ENCODE results near the gene CHST6.
A peak's percentile ranks its signal among the peaks of the same experiment; 100 is the strongest.
"Not testable (repeated sequence)": the region's sequence is repeated elsewhere in the genome, so short reads cannot be mapped to it uniquely, and the experiment has no call there.

CHST6 gene

GRCh38 chr16:75472908-75473877 is 22.0 kb downstream of the CHST6 start:
- DNase-seq = no peak

DNA sequence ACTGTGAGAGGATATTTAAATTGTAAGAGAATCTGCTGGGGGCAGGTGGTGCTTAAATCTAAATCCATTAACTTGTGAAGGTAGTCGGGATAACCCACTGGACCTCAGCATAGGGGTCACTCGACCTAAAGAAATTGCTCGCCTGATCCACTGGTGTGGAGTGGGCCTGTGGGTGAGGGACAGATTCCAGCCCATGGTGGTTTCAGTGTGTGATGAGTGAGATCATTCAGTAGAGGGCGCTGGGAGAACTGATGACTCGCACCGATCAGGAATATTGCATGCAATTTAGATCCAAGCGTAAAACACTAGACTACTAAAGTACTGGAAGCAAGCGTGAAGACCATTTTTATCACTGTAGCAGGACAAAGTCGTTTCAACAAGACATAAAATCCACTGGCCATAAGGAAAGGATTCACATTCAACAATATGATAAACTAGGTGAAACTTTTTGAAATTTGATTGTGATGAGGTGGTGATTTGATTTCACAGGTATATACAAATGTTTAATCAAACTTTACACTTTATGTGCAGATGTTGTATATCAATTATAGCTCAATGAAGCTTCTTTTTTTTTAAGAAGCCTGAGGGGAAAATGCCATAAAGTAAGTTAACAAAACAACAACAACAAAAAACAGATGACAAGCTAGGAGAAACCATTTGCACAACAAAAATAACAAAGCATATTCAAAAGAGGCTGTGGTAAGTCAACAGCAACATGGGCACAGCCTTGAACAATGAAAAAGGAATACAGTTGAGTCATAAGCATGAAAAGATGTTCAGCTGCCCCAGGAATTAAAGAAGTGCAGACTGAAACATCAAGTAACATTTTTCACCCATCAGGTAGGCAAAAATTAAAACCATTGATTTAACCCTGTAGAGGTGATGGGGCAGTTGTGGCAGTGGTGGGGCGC is 23.3 kb downstream of the CHST6 start:
- DNase-seq = peak; percentile 65

GRCh38 chr16:75466760-75467159 is 28.5 kb downstream of the CHST6 start:
- no peak for DNase-seq

DNA sequence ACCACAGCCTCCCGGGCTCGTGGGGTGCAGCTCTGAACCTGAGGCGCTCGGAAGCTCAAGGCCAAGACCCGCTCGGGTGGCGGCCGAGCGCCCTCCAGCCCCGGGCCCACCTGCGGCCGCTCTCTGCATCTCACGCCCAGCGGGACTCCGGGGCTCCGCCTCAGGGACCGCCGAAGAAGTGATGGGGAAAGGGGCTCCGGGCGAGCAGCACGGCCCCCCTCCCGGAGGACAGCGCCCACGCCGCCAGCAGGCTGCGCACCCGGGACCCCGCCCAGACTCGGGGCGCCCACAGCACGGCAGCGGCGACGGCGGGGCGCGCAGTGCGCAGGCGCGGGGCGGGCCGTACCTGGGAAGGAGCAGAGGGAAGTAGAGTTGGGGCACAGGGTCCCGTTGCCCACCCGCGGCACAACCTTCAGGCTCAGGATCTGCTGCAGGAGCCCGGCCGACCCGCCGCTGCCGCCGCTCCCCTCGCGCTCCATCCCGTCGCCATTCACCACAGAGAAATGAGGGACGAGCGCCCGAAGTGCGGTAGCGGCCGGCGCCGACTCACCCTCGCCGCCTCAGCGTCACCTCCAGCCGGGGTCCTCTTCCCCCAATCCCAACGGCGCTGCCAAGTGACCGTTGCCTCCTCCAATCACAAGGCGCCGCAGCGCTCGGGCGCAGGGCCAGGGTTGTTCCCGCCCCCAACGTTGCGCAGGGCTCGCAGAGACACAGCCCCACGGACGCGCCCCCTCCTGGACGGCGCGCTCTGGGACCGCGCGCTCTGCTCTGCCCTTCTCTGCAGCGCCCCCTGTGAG is 30.9 kb downstream of the CHST6 start, which contains the start of gene TMEM170A:
TMEM170A (minus strand) TSS at position 568 of the 797 bp plus-strand sequence; CDS start at position 479, 89 bp downstream.
- peak; percentile 97 for DNase-seq

DNA sequence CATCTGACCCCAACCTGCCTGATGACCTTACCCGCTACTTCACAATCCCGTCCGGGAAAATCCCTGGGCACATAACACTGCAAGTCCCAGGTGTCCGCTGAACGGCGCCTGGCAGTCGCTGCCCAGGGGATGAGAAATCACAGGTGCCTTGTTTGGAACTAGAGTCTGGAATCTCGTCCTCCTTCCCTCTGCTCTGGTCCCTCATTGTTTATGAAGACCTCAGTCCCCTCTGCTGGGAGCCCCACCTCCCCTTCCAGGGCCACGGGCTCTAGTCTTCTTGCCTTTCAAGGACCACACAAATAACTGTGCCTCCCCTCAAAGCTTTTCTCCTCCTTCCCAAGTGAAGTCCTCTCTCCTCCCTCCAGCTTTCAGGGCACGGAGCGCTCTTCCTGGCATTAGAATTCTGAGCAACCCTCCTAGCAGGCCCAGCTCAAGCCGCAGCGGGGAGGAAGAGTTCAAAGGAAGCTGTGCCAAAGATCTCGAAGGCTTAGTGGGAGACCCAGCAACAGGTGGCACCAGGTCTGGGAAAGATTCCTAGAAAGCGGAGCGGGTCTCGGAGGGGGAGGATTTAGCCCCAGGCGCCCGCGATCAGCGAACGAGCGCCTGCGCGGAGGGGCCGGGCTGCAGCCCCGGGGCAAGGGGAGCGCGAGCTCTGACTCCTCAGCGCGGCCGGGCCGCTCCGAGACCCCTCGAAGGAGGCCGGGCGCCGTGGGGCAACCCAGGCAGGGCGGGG is 31.7 kb downstream of the CHST6 start:
- DNase-seq = not testable (repeated sequence)

GRCh38 chr16:75462806-75463205 is 32.4 kb downstream of the CHST6 start:
- no peak for DNase-seq

DNA sequence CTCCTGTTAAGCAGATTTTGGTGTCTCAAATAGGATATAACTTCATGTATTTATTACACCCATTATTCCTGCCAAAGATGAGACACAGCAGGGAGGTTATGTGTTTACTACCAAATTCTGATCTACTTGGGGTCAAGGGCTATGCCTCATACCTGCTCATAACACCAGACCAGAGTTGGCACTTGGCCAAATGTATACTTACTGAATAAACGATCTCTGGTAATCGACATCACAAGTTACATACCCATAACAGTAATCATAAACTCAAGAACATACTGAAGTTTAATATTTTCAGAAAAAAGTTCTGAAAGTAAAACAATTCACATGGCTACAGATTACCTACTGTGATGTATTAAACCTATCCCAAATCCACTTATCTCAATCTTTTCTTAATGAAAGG is 33.7 kb downstream of the CHST6 start:
- DNase-seq = no peak

DNA sequence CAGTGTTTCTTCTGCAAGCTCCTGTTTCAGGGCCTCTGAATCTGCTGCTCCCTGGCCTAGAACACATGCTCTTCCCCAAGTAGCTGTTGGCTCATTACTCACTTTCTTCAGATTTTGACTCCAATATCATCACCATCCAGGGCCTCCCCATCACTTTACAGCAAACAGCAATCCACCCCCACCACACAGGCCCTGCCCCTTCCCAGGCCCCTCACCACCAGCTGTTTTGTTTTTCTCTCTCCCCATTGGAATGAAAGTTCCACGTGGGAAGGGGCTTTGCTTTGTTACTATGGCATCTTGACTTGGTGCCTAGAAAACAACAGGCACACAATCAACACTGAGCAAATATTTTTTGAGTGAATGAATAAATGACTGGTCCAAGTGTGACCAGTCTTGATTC is 34.8 kb downstream of the CHST6 start:
- DNase-seq = no peak

DNA sequence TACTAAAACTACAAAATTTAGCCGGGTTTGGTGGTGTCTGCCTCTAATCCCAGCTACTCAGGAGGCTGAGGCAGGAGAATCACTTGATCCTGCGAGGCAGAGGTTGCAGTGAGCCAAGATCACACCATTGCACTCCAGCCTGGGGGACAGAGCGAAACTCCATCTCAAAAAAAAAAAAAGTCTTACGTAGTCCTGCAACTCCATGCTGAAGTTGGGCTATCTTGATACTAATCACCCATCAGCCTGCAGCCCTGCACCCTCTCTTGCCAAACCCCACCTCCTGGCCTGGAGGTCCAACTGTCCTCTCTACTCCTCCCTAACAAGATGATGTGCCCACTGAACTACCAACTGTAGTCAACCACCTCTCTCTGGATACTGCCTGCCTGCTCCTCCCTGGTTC is 35.5 kb downstream of the CHST6 start:
- DNase-seq = no peak

DNA sequence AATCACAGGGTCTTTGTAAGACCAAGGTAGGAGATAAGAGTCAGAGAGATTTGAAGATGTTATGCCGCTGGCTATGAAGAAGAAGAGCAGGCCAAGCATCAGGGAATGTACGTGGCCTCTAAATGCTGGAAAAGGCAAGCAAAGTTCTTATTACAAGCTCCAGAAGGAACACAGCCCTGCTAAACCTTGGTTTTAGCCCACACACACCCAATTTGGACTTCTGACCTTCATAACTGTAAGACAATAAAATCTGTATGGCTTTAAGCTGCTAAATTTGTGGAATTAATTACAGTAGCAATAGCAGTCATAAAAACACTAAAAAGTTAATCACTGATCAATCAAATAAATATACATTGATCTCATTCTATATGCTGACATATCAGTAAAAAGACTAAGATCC is 36.8 kb downstream of the CHST6 start:
- no peak for DNase-seq

- no peak for DNase-seq
Measured at GRCh38 chr16:75458029-75458428, 37.2 kb downstream of the CHST6 start.

DNA sequence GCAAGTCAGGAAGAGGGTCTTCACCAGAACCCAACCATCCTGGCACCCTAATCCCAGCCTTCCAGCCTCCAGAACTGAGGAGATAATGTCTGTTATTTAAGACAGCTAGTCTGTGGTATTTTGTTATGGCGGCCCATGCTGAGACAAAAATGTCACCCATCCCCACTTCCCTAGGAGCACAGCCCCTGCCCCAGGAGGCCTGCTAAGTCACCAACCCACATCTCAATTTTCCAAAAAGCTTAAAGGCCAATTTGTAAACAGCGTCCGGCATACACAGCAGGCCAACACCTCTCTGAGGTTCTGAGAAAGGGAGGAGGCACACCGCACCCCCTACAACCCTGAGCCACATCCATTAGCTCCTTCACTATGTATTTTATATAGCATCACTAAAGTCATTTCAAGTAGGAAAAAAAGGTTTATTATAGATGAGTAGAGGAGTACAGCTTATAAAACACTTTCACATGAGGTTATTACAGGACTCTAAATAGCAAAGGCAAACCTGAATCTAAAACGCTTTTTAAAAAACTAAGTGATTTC is 37.7 kb downstream of the CHST6 start:
- no peak for DNase-seq

DNA sequence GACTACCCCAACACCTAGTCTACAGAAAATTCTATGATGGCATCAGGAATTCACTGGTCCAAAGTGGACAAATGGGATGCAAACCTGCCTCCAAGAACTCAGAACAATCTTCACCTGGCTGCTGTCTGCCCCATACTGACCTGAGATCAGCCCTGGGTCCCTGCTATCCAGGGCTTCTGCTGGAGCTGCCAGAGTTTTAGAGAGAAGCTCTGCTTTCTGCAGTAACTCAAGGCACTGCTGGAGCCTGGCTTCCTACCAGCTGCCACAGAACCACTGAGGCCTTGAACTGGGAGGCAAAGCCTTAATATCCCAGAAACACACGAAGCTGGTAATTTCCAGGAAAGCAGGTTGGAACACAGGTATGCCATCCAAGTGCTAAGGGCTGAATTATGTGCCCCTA is 38.3 kb downstream of the CHST6 start:
- no peak for DNase-seq

DNA sequence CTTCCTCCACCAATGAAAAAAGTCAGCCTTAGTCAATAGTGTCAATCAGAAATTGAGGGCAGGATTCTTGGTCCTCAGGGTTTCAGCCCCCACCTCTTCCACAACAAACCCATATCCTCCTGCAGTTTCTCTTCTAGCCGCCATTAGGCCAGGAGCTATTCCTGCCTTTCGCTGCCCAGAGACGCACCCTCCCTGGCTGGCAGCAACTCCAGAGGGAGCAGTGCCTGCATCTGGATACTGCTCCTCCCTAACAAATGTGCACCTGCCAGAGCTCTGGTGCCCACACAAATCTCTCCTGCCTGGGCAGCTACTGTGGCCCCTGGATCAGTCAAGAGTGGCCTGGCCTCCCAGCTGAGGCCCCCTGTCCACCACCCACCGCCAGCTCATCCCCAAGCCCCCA is 38.8 kb downstream of the CHST6 start:
- not testable (repeated sequence) for DNase-seq

- no peak for DNase-seq
Measured at GRCh38 chr16:75455677-75456076, 39.6 kb downstream of the CHST6 start.

- no peak for DNase-seq
Measured at GRCh38 chr16:75452464-75453190, 42.6 kb downstream of the CHST6 start.

DNA sequence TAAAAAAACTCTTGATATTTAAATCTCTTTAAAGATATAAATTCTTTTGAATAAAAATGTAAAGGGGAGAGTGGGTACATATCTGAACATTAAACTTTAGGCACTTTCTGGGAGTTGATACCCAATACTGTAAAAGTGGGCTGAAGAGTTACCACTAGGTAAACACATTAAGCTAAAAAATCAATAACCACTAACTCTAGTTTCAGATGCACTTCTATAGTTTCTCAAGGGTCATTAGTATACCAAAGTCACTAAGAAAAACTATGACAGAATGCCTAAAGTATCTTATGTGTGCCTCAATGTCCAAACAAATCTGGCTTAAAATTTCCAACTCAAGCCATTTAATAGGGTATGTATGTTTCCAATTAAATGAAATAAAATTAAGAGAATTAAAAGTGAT is 48.8 kb downstream of the CHST6 start:
- no peak for DNase-seq

DNA sequence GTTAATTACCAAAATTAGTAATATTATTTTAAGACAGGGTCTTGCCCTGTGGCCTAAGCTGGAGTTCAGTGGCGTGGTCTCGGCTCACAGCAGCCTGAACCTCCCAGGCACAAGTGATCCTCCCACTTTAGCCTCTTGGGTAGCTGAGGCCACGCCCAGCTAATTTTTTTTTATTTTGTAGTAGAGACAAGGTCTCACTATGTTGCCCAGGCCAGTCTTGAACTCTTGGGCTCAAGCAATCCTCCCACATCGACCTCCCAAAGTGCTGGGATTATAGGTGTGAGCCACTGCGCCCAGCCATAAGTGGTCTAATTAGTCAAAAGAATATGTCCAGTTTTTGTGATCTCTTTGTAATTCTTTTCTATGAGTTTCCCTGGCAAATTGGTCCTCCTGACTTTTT is 49.9 kb downstream of the CHST6 start:
- DNase-seq = no peak

DNA sequence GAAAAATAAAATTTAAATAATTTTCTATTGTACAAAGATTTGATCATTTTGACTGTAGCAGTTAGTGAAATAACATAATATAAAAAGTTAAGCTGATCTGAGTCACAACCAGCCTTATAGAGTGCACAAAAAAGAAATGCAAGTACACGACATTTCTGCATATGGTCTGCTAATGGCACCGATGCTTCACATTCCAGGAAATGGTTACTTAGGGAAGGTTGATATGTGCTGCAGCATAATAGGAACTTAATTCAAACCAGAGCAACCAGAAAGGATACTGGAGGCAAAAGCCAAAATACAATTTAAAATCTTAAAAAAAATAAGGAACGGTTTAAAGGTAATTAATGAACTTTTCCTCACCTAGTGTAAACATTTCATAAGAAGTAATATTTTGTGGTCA is 51.9 kb downstream of the CHST6 start:
- DNase-seq = no peak

DNA sequence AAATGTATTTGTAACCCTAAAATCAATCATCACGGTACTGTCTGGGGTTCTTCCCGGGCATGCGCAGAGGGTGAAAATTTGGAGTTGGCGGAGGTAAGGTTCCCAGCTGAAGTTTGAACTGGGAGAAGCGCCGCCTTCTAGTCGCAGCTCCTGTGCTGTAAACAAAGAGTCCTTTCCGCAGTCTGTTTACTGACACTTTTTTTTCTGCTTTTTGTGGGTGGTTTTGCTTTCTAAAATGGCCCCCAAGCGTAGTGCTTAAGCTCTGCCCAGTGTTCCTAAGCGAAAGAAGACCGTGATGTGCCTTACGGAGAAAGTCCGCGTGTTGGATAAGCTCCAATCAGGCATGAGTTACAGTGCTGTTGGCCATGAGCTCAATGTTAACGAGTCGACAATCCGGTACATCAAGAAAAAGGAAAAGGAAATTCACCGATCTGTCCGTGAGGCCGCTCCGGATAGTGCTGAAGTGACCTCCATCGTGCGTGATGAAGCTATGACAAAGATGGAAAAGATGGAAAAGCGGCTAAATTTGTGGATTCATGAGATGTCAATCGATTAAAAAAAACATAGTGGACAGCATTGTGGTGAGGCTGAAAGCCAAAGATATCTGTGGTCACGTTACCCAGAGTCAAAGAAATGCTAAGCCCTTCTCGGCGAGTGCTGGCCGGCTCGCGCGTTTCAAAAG is 61.4 kb downstream of the CHST6 start:
- DNase-seq = peak; percentile 72

All from NCI-H1436 (cell line).